ENCODE measurements around the gene POLR1A. TPM values are rescaled to one million over a fixed set of nuclear protein-coding genes. Genes with fewer than 3 reads are reported as not detected.

POLR1A gene
- total and polyA plus RNA-seq, 10 donors = 1.8 to 39.0 (median 20.1) TPM

DNA sequence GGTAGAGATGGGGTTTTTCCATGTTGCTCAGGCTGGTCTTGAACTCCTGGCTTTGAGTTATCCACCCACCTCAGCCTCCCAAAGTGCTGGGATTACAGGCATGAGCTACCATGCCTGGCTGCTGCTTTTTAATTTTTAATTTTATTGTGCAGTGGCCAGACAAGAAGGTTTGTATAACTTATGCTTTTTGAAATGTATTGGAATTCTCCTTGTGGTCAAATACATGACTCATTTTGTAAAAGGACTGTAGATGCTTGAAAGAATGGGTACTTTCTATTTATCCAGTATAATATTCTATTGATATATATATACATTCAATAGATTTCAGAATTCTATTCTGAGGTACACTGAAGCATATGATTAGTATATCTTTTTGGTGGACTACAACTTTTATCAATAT is 134.3 kb downstream of the POLR1A start:
- Histone ChIP-seq H3K9me3 (peaks cover 0 to 13% (median 7%) of the 10 kb centered on the region in 8 donors), H3K27me3 (replicated peaks in 1 of 7) (no peaks in the 10 kb centered on the region), H3K4me1 (peaks cover 0 to 5% (median 0%) of the 10 kb centered on the region in 6 donors), H3K36me3 (no peaks in the 10 kb centered on the region), H3K27ac (no peak overlapping the region), H3K4me3 (no peak overlapping the region)
- intact Hi-C loops (cut with DNase I; ENCODE audit: low total_unique reads) = no loop called here
- TF ChIP-seq POLR2AphosphoS5 (IDR thresholded peaks at IDR 0.05) (no peak), POLR2A (IDR thresholded peaks at IDR 0.05) (no peak)
- TF ChIP-seq, protein P1, sequence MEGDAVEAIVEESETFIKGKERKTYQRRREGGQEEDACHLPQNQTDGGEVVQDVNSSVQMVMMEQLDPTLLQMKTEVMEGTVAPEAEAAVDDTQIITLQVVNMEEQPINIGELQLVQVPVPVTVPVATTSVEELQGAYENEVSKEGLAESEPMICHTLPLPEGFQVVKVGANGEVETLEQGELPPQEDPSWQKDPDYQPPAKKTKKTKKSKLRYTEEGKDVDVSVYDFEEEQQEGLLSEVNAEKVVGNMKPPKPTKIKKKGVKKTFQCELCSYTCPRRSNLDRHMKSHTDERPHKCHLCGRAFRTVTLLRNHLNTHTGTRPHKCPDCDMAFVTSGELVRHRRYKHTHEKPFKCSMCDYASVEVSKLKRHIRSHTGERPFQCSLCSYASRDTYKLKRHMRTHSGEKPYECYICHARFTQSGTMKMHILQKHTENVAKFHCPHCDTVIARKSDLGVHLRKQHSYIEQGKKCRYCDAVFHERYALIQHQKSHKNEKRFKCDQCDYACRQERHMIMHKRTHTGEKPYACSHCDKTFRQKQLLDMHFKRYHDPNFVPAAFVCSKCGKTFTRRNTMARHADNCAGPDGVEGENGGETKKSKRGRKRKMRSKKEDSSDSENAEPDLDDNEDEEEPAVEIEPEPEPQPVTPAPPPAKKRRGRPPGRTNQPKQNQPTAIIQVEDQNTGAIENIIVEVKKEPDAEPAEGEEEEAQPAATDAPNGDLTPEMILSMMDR (IDR thresholded peaks at IDR 0.05 in 8 of 11, conservative IDR thresholded peaks at IDR 0.05 in 3 of 11) = no peak
- DNase-seq = no peak

Small RNA genes lying within 50 kb of the gene (small RNA-seq; reads per million reads assigned to genes)
- gene SNORD94 = 10,957 to 19,879 (median 14,107) reads per million in 4 donors

Other genes starting within 250 kb of the POLR1A start
- gene ST3GAL5, start 216.9 kb downstream of the POLR1A start, total RNA-seq = 100 to 1,000 TPM in 2 of 7 donors, 10 to 100 TPM in 5; 55.8 to 124 (median 74.9) TPM
- 10 to 100 TPM; 18.7 to 41.1 (median 33.8) TPM for gene ST3GAL5, start 216.9 kb downstream of the POLR1A start, polyA plus RNA-seq
- 100 to 1,000 TPM in 5 of 7 donors, 10 to 100 TPM in 2; 83.8 to 126 (median 104) TPM for gene PTCD3, start 349 bp upstream of the POLR1A start, total RNA-seq
- 10 to 100 TPM; 29.8 to 36.7 (median 34.8) TPM for gene PTCD3, start 349 bp upstream of the POLR1A start, polyA plus RNA-seq
- gene IMMT, start 89.6 kb upstream of the POLR1A start, total RNA-seq = 10 to 100 TPM; 50.4 to 80.9 (median 72.2) TPM
- gene IMMT, start 89.6 kb upstream of the POLR1A start, polyA plus RNA-seq = 10 to 100 TPM; 30.7 to 43.4 (median 35.1) TPM
- gene MRPL35, start 93.6 kb upstream of the POLR1A start, total RNA-seq = 10 to 100 TPM; 16.4 to 42.5 (median 23.6) TPM
- 10 to 100 TPM; 24.5 to 36.6 (median 34.5) TPM for gene MRPL35, start 93.6 kb upstream of the POLR1A start, polyA plus RNA-seq
- 1 to 10 TPM; 1.9 to 7.6 (median 4.0) TPM for gene REEP1, start 231.7 kb upstream of the POLR1A start, total RNA-seq
- 1 to 10 TPM in 2 of 3 donors, under 1 TPM in 1; 0.57 to 1.5 (median 1.1) TPM for gene REEP1, start 231.7 kb upstream of the POLR1A start, polyA plus RNA-seq